HG02588 (cell line): ENCODE results near the gene KCNC1.

Experiments used
- ATAC-seq: cut with Tn5 transposase; IDR thresholded peaks from one replicate; pipeline ENCODE4 v1.9.1; 2021; ENCODE audit warnings: mild to moderate bottlenecking, moderate library complexity; ENCODE audit not compliant: unreplicated experiment

KCNC1 gene

GRCh38 chr11:17736579-17736893, 2.0 kb downstream of the KCNC1 start:
- ATAC-seq: no peak

- no peak for ATAC-seq
These were observed 2.6 kb downstream of the KCNC1 start for GRCh38 chr11:17736930-17737817.

DNA sequence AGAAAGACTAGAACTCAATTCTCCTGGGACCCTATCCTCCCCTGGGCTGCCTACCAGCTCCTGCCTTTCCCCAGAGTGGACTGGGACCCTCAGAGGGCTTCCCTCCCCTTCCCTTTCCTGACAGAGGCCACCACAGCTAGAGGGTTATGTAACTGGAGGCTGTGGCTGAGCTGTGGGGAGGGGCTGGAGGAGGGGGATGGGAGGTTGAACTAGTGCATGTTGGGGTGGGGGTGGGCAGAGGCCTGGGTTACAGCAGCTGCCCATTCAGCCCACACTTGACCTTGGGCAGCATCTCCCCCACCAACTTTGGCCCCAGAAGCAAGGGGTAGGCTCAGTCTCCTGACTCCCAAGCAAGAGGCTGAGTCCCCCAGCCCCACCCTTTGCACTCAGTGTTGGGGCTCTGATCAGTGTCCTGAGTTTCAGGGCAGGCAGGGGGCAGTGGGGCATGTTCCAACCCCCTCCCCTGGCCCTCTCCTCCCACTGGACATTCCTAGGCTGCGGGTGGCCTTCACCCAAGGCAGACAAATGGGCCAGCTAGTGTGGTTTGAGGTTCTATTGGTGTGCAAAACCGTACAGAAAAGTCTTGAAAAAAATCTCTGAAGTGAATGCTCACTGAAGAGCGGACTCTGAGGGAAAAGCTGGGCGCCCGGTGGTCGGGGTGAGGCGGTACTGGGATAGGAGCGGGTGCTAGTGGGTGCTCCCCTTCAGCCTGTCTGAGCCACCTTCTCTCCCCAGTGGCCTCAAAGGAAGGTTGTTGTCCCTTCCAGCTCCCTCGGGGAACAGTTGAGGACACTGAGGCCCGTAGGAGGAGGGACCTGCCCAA, 3.8 kb downstream of the KCNC1 start:
- ATAC-seq: no peak

GRCh38 chr11:17739945-17740338, 5.4 kb downstream of the KCNC1 start:
- ATAC-seq: no peak

- ATAC-seq: no peak
These were observed 6.2 kb downstream of the KCNC1 start for GRCh38 chr11:17740649-17741235.

GRCh38 chr11:17741487-17741886, 6.9 kb downstream of the KCNC1 start:
- no peak for ATAC-seq

DNA sequence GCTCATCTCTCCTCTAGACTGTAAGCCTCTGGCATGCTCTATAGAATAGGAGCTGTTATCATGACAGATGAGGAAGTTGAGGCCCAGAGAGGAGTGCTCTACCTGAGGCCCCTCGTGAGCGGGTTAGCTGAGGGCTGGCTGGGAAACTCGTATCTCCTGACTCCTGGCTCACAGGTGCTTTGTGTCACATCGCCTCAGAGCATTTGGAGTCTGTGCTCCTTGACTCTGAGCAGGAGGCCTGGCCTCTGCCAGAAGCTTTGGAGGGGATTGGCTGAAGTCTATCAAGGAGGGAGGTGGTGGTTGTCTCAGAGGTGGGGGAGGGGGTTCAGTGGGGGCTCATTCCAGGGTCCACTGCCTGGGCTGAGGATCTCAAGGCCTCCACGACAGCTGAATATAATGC, 7.4 kb downstream of the KCNC1 start:
- ATAC-seq: no peak

DNA sequence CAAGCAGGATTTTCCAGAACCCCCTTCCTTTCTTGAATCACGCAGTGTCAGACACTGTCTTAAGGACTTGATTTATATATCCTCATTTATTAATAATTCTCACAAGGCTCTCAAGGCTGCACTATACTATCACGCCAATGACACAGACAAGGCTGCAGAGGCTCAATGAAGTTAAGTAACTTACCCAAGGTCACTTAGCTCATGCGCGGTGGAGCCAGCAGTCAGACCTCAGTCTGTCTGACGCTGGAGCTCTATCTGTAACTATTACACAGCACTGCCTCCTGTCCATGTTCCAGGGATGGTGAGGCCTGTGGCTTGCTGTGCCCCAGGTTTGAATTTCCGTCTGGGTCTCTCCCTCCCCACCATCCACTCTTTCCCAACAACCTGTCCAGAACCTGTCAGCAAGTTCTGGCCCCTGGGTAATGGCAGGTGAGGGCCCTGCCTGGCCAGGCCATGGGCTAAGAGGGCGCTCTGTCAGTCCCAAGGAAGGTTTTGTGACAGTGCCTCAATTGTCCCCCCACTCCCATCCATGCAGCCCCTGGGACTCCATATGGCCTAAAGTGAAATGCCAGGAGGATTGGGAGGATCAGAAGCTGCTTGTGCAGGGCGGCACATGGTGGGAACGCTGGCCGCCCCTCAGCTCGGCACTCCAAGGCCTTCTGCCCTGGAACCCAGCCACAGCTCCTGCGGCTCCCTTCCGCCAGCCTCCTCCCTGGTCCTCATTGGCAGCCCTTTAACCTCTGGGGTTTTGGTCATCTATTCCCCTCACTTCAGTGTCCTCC, 8.6 kb downstream of the KCNC1 start:
- ATAC-seq: no peak

DNA sequence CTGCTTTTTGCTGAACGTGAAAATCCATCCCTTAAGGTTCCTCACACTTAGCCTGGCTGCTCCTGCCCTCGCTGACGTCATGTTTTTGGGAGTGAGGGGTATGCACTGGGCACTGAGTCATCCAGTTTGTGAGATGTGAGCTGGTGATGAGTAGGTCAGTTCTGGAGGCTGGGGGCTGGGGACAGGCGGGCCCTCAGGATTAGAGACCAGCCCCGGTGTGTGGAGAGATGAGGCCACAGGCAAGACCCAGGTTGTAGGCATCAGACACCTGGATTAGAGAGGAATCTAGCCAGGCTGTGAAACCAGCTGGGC, 9.2 kb downstream of the KCNC1 start:
- no peak for ATAC-seq

- ATAC-seq: no peak
These were observed 9.8 kb downstream of the KCNC1 start for GRCh38 chr11:17744151-17744940.

DNA sequence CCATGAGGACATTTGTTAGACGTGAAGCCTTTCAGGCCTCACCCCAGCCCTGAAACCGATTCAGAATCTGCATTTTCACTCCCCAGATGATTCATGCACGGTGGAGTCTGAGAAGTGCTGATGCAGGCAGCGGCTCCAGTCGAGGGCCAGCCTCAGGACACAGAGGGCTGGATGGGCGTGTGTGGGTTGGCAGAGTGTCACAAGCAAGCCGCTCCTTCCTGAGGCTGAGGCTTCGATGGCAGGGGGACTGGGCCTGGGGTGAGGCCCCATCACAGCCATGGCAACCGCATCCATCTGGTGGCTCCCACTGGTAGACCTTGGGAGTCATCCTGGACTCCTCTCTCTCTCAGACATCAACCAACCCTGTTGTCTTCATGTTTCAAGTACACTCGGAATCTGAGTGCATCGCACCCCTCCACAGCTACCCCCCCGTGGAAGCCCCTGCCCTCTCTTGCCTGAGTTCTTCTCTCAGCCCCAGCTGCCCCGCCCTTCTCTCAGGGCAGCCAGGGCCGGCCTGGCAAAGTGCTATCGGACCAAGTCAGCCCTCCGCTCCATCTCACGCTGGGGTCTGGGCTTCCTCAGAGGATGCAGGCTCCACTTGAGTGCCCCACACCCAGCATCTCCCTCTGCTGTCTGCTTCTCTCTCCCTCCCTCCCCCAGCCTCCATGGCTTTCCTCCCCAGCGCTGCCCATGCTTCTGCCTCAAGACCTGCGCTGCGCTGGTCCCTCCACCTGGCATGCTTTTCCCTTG, 10.6 kb downstream of the KCNC1 start:
- no peak for ATAC-seq

DNA sequence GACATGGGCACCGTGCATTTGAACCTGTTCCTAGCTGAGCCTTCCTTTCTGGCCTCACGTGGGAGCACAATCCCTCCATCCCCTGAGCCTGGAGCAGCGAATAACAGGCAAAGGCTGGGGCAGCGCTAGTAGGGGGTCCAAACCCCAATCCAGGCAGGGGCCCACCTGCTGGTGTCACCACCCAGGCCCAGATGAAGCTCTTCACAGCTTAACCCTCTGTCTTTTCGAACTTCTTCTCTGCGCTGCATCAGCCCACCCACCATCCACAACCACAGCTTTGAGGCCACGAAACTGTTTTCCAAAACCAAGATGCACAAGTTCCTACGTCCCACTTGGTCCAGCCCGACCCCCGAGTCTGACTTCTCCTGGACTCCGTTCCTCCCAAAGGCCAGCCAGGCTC, 11.5 kb downstream of the KCNC1 start:
- ATAC-seq: no peak

DNA sequence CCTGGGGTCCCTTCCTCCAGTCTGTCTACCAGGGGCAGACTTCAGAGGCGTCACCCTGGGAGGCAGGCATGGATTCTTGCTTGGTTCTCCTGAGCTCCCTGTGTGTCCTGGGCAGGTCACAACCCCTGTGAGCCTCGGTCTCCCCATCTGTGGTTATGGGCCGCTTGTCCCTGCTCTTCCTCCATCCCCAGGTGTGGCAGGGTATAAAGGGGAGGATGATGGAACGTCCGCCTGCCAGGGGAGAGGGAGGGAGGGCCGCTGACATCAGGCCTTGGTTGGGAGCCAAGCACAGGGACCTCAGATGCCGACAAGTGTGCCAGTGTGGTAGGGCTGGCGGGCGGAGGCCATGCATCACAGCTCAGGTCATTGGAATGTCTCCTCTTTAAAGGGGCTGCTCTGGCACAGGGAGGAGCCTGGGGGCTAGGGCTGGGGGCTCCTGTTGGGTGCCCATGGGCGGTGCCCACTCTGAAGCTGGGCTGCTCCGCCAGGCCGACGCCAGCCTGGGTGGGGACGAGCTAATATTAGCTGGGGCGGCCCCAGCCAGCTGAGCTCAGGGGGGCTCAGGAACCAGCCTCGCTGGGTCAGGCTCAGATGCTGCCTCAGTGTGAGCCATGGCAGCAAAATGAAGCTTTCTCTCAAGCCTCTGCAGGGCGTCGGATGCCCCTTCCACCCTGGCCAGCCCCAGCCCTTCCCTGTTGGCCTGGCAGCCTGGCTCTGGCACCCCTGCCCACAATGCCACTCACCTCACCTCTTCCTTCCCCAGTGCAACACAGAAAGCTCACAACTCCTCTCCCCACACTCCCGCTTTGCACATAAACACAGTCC, 12.8 kb downstream of the KCNC1 start:
- no peak for ATAC-seq

DNA sequence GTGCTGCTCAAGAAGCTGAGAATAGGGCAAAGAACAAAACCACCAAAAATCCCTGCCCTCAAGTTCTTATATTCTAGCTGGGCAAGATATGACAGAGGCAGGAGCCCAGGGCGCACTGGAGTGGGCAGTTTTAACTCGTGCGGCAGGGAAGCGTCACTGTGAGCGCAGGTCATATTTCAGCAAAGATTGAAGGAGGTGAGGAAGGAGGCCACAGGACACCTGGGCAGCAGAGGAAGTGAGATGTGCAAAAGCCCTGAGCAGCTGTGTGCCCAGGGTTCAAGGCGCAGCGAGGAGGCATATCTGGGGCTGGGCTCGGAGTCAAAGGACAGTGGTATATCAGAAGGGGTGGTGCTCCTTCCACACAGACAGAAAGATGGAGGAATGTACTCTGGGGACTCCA, 13.5 kb downstream of the KCNC1 start:
- ATAC-seq: no peak

- ATAC-seq: no peak
These were observed 14.5 kb downstream of the KCNC1 start for GRCh38 chr11:17748761-17749721.

DNA sequence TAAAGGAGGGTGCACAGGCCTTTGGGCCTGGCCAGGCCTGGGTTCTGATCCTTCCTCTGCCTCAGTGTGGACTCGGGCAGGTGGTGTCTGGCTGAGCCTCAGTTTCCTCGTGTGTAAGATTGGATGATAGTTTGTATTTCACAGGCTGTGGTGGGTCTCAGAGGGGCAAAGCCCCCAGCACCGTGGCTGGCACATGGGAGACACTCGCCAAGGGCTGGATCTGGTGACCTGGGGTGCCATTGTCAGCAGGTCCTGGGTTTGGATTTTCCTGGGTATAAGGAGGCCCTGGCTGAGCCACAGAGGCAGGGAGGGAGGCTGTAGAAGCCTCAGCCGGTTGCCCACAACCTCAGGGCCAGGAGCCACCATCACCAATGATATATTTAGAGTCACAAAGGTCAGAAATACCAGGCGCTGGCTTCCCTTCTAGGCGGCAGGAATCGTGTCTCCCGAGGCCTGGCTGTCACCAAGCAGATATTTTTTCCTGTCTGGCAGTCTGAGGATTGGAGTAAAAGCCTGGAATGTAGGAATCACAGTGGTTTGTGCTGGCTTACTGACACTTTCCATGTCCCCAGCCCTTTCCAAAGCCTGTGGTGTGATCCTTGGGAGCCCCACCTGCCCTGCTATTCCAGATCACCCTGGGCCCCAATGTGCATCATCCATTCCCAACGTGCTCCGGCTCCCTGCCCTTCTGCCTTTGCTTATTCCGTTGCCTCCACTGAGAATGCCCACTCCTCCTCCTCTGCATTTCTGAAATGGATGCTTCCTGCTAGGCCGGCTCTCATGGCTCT, 15.6 kb downstream of the KCNC1 start:
- no peak for ATAC-seq

DNA sequence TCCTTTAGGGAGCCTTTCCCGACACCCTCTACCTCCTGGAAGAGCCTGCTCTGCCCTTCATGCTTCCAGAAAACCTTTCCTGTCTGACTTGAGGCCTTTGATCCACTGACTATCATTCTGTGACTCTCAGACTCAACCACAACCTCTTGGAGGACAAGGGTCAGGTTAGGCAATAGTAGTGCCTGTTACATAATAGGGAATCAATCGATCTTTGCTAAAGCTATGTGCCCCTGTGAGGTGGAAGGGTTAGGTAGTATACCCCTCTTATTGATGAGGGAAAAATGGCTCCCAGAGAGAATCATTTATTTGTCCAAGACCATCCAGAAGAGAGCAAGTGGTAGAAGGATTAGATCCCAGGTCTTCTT, 16.2 kb downstream of the KCNC1 start:
- no peak for ATAC-seq
